ENCODE data around the gene CNIH4.

DNA sequence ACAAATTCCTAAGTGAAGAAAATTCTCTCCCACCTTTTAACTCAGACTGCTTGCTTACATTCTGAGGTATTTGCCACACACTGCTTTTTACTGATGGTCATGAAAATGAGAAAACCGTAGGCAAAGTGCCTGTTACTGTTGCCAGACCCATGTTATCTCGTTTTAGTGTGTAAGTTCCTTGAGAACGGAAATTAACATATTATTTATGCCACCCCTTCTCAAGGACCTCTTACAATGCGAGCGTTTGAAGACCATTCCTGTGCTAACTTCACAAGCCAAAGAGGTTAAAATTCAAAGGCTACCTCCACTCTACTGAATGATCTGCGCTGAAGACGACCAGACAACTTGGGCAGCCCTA lies 27.2 kb upstream of the CNIH4 start:
- TF ChIP-seq, protein P1, sequence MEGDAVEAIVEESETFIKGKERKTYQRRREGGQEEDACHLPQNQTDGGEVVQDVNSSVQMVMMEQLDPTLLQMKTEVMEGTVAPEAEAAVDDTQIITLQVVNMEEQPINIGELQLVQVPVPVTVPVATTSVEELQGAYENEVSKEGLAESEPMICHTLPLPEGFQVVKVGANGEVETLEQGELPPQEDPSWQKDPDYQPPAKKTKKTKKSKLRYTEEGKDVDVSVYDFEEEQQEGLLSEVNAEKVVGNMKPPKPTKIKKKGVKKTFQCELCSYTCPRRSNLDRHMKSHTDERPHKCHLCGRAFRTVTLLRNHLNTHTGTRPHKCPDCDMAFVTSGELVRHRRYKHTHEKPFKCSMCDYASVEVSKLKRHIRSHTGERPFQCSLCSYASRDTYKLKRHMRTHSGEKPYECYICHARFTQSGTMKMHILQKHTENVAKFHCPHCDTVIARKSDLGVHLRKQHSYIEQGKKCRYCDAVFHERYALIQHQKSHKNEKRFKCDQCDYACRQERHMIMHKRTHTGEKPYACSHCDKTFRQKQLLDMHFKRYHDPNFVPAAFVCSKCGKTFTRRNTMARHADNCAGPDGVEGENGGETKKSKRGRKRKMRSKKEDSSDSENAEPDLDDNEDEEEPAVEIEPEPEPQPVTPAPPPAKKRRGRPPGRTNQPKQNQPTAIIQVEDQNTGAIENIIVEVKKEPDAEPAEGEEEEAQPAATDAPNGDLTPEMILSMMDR (IDR thresholded peaks at IDR 0.05; ENCODE audit: low read length): no peak
- TF ChIP-seq EZH2 (optimal IDR thresholded peaks at IDR 0.05; ENCODE audit: low read depth, low read length): no peak

Data from MM.1S (cell line).